NCI-H1930 (cell line): ENCODE results near the gene TBX6.

Experiments used
- DNase-seq, 2 experiments: peaks; one replicate each; lab custom pipeline; 2025; lab: John Stamatoyannopoulos, UW

TBX6 gene

DNA sequence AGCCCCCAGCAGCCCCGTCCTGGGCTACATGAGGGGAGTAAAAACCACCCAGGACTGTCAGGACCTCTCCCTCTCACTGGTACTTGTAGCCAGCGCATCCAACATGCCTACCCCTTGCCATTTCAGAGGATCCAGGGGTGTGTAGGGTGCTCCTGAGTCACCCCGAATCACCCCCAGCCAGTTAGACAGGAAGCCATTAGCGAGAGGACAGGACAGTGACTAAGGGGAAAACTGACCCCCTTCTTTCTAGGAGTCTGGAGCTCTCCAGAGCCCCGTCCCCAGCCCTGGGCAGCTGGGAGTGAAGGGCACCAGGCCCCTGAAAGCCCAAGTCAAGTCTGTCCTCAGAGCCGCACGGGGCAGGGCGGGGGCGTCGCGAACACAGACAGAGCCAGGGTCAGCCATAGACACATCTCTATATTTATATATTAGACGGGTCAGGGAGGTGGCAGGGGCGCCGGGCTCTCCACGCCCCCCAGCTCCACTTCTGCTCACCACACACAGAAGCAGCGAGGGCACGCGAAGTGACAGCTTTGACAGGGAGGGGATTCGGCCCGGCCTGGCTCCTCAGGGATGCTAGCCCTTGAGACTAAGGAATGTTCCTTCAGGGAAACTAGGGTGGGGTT lies 22.1 kb upstream of the TBX6 start:
- DNase-seq, result no peak

DNA sequence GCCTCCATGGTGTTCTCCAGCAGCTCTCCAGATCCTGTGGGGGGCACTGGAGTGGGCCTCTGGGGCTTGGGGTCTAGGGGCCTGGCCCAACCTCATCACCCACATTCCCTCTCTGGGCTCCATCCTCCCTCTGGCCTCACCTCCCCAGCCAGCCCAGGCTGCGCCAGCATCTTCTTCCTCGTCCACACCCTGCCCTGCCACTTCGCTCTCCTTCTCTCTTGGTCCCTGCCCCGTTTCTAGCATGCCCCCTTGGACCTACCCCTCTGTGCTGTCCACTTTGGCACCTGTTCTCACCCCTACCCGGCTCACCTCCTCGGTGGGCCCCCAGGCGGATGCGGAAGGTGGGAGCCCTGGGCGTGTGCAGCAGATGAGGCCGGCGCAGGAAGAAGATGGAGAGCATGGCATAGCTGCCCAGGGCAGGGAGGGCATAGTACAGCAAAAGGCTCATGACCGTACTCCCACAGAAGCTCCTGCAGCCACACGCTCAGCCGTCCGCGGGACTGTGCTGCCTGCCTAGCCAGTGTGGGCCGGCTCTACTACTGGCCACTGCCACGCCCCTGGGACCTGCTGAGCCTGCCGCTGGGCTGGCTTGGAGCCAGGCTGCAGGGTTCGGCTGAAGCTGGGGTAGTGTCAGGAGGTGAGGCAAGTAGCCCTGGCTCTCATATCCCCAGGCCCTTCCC lies 21.4 kb upstream of the TBX6 start, which contains the start of gene GDPD3:
TSS of gene GDPD3 (minus strand) at position 507 of the 680 bp plus-strand sequence. CDS start at position 448, 59 bp downstream.
- no peak for DNase-seq

DNA sequence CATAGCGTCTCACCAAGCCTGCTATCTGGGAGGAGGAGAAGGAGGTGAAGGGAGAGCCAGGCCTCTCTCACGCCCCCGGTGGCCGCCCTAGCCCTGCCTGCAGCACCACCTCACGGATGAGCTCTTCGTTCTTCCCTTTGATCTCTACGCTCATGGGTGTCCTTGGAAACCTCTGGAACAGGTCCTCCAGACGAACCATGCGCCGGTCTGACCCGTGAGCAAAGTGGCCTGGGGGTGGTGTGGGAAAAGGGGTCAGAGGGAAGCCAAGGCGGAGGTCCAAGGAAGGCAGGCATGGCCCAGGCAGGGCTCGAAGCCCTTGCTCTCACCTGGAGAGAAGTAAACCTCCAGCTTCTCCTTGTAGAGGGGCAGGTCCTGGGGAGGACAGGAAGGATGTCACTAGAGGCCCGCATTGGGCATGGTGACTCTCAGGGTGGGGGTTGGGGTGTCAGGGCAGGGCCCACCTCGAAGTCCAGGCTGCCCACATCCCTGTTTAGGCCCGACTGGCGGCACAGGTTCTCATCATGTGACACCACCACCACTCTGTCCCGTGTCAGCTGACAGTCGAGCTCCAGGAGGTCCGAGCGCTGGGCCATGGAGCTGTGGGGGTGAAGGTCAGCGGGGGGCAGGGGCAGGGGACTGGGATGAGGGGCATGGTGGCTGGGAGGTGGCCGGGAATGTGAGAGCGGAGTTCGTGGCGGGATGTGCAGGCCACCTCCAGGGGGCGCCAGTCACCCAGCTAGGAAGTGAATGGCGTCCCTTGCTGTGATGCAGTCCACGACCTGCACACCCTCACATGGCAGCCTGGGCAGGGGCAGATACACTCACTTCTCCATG lies 20.7 kb upstream of the TBX6 start:
- no peak for DNase-seq

DNA sequence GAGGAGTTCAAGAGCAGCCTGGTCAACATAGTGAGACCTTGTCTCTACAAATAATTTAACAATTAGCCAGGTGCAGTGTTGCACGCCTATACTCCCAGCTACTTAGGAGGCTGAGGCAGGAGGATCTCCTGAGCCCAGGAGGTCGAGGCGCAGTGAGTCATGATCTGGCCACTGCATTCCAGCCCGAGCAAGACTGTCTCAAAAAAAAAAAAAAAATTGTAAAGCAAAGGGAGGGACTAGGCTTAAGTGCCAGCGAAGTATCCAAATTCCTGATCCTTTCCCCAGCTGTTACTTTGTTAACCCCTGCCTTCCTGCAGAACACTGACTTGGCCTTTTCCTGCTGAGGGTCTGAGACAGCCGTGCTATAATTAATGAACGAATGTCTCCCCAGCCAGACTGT lies 18.9 kb upstream of the TBX6 start:
- DNase-seq, result no peak

DNA sequence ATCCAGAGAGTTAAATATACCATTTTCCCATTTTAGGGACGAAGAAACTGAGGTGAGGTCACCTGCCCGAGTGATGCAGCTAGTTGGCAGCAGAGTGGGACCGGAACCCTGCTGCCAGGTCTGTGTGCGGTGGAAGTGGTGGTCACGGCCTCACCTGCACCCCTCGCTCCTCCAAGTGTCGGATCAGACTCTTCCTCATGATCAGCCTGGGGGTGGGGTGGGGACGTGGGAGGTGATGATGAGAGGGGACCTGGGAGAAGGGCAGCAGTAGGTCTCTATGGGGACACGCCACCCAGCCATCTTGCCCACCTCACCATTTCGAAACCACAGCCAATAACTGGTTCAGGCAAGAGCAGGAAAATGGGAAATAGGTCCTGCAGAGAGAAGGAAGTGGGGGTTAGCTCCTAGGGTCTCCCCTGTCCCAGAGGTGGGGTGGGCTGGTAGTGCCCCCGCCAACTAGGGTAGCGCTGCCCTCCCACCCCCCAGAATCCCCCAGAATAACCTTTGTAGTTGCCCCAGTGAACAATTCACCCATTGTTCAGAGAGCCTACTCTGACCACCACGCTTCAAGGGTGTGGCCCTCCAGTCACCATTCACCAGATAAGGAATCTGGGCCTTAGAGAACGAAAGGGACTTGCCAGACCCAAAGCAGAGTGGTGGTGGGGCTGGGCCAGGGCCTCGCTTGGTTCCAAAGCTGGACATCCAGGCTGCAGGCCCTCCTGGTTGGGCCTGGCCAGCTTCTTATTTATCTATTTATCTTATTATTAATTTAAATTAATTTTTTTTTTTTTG lies 16.5 kb upstream of the TBX6 start:
- DNase-seq, result no peak

DNA sequence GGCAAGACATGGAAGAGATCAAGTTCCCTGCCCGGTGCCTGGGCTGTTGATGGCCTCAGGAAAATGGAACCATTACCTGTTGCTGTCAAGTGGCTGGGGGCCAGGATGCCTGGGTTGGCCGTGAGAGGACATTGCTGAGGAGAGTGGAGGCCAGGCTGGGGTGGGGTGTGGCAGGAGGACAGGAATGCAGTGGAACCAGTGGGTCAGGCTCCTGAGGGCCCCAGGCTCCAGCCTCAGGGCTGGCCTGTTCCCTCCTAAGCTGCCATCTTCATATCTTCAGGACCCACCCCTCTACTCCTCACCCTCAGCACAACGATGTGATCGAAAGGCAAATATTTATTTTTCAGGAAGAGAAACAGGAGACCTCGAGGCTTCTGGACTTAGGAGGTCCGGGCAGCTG lies 12.8 kb upstream of the TBX6 start:
- no peak for DNase-seq

DNA sequence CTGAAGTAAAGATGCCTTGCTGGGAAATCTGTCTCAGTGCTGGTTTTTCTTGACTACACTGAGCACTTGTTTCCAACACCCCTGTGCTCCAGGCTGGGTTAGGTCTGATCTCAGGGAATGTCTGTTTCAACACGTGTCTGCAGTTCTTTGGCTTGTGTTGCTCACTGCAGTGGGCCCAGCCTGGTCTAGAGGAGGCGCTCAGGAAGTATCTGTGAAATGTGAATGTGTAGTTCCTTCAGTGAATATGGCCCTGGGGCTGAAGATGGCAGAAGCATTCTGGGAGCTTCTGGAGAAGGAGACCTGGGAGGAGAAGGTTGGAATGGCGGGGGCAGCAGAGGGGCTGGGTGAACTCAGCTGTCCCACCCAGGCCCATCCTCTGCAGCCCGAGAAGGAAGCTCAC lies 12.4 kb upstream of the TBX6 start:
- DNase-seq, result no peak

DNA sequence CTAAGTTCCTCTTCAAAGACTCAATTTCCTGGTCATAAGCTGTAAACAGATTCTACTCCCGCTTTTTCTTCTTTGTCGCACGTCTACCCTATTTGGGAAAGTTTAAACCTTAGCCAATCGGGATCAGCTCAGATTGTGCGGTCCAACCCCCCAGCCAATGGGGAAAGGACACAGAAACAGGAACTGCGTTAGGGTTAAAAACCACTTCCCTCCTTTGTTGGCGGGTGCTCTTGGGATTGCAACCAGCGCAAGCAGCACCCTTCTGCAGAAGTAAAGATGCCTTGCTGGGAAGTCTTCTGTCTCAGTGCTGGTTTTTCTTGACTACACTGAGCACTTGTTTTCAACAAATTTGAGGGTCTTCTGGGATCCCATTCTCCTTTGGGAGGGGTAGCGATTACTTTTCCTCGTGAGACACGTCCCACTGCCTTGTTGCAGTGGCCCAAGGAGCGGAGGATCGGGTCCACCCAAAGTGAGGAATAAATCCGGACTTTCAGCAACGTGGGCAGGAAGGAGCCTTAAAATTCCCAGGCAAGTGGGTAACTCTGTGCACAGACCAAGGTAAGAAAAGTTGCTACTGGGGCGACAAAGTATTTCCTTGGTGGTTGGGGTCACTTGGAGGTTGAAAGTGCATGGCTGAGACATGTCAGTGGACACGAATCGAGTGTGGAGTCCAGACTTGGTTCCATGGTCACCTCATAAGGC lies 5.3 kb upstream of the TBX6 start:
- no peak for DNase-seq

DNA sequence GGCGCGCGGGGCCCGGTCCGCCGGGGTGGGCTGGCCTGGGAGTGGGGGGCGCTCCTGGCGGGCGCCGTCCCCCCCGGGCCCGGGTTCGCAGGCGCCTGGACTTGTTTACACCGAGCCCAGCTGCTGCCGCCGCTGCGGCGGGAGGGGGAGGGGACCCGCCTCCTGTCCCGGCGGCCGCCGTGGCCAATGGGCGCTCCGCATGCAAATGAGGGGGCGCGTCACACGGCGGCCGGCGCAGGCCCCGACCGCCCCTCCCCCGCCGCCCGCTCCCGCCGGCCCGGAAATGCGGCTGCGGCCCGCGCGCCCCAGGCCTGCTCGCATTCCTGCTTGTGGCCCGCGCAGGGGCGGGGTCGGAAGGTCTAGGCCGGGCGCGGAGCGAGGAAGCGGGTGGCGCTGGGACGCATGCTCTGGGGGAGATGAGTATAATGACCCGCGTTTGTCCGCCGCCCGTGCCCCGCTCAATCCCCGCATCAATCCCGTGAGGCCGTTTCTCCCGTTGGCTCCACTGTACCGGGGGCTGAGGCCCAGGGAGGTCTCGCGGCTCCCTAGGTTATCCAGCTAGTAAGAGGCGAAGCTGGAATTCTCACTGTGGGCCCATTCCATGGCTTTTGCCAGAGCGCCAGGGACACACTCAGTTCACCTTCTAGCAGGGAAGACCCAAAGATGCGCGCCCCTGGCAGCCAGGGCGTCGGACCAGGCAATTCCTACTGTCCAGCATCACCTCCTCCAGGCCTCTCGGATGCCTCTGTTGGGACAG lies 4.6 kb upstream of the TBX6 start, which contains the start of gene YPEL3:
TSS of gene YPEL3 (minus strand) at position 109 of the 757 bp plus-strand sequence. CDS start 731 bp downstream, outside the sequence.
- DNase-seq, result peak; percentile 90 to 91

DNA sequence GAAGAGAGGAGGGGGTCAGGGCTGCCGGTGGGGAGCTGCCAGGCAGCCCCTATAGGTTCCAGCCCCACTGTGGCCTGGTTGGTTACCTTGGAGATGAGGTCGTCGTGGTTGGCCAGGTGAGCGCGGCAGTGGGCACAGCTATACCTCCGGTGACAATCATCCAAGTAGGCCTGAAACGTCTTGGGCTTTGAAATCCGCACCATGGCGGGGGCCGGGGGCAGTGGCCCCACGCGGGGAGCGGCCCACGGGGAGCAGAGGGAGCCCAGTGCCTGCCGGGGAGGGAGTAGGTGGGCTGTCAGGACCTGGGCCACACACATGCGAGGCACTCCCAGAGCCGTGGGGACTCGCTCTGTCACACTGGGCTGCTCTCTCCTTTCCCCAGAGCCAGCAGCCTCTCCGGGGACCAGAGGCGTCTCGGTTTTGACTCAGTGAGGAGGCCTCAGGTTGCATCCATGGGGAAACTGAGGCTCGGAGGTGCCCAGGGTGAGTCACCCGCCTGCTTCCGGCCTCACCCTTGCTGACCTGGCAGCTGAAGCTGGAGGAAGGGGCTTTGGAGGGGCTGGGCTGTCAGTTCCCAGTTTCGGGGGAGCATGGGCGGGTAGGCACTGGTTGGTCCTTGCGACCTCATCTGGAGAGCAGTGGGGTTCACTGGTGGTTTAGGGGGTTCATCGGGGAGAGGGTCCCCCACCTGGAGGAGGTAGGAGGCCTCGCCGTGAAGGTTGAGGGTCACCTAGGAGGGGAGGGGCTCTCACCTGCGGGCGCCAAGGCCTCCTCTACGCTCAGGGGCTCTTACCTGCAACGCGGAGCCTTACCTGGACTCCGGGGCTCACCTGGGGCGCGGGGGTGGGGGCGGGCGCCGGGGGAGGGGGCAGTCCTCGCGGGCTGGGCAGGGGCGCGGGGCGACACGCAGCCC lies 3.7 kb upstream of the TBX6 start:
- no peak for DNase-seq

DNA sequence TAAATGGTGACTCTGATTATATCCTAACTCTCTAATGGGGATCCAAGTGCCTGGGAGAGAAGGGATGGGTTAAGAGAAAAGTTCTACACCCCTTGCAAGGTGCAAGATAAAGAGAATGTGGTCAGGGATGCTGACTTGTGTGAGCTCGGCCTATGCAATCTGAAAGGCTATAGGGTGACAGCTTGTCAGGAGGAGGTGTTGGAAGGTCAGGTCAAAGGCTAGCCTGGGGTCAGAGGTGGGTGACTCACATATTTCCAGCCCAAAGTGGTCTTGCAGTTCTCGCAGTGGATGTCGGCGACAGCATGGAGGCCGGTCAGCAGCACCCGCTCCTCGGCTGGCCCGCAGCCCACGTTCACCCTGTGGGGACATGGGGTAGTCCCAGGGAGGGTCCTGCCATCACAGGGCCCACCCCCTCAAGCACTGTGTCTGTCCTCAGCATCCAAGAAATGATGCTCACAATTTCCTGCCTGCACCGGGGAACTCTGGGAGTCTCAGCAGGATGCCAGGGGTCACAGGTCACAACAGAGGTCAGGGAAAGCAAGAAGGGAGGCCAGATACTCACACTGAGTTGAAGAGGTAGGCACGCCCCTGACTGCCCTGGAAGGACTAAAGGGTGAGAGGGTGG lies 2.9 kb upstream of the TBX6 start:
- no peak for DNase-seq

DNA sequence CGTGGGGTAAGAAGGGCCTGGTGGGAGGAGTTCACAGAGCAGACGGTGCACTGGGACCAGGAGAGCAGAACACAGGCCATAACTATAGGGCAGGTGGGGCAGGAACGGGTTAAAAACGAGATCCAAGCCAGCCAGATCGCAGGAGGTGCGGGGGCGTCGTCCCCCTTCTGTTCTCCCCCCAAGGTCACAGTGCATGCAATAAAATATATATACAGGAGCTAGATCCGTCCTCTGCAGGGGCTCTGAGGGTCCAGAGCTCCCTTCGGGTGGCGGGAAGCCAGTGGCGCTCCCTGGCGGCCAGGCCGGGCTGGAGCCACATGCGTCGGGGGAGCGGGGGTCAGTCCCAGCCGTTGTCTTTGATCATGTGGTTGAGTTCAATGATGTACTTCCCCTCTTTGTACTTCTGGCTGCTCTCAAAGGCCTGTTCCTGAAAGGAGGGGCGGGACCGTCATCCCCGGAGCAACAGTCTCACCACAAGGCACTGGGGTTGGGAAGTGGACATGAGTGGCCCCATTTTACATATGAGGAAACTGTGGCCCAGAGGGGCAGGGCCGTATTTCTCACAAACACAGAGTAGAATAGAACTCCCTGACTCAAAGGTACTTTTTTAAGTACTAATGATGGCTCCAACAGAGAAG lies 768 bp upstream of the TBX6 start:
- peak; percentile 78 to 81 for DNase-seq

DNA sequence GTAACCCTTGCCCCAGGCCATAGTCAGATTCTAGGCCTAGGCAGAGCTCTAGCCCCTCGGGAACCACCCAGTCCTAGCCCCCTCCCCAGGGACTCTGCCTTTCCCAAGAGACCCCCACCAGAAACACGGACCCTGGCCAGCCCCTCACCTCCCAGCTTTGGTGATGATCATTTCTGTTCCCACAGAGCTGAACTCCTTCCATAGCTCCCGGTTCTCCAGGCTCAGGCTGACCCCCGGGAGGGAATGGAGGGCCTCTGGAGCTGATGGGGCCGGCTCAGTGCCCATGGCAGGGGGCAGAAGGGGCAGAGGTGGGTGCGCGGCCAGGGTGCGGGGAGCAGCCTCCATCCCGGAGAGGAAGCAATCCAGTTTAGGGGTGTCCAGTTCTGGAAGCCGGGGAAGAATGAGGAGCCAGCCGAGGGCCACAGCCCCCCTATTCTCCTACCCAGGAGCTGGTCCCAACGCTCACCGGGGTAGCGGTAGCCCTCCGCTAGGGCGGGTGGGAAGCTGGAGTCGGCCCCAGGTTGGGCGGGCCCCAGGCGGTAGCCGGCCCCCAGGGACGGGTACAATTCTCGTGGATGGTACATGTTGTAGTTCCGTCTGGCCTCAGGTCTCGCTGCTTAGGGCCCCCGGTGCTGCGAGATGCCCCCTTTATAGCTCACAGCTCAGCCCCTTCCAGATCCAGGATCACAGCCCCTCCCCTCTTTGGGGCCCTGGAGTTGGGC lies 953 bp downstream of the TBX6 start:
- no peak for DNase-seq

DNA sequence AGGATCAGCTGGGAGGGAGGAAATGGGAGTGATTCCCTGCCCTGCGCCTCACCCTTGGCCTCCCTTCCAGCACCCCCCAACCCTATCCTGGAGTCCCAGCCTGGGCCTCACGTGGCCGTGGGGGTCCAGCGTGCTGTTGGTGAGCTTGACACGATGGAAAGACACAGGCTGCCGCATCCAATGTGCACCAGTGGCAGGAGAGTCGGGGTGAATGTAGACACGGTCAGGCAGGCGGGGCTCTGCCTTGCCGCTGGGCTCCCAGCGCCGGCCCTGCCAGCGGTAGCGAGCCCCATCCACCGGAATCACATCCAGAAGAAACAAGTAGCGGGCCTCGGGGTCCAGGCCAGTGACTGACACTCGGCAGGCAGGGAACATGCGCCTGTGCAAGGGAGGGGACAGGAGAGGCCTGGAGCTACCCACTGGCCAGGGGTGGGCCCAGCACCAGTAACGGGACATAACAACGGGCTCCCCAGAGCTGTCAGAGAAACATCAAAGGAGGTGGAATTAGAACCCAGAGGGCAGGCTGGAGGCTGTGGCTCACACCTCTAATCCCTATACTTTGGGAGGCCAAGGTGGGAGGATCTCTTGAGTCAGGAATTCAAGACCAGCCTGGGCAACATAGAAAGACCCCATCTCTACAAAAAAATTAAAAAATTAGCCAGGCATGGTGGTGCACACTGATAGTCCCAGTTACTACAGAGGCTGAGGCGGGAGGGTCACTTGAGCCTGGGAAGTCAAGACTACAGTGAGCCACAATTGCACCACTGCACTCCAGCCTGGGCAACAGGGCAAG lies 2.7 kb downstream of the TBX6 start:
- no peak for DNase-seq

DNA sequence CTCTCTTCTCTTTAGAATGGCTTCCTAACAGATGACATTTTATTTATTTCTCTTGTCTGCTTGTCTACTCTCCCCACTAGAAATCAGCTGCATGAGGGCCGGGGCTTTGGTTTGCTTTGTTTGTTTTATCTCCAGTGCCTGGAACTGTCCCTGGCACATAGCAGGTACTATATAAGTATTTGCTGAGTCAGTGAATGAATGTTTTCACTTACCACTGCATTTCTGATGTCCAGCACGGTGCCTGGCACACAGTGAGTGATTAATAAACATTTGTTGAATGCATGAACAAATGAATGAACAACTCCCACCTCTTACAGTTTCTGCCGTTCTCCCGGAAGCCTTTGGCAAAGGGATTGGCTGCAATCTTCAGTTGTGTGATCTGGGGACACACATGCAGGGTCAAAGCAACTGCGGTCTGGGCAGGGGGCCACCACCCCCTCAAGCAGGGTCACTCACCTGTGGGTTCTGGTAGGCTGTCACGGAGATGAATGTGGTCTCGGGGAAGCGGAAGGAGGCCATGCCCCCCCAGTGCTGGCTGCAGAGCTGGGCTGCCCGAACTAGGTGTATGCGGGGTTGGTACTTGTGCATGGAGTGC lies 3.4 kb downstream of the TBX6 start:
- DNase-seq, result no peak

DNA sequence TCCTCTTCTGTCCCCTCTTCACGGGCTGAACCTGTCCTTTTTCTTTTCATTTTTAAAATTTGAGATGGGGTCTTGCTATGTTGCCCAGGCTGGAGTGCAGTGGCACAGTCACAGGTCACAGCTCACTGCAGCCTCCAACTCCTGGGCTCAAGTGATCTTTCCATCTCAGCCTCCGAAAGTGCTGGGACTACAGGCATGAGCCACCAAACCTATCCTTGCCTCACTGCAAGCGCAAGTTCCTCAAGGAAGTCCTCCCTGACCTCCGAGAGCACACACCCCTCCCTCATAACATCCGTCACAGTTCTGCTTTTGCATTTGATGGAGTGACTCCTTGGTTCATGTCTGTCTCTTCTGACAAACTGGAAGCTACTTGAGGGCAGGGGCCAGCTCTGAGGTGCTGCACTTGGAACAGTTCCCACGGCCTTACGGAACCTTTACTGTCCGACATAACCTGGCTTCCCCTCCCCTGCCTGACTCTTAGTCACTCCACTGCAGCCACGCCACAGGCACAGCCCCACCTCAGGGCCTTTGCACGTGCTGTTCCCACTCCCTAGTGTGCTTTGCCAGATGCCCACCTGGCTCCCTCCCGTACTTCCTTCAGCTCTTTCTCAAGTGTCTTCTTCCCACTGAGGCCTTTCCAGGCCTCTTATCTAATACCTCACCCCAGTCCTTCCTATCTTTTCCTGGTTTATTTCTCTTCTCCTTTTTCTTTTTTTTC lies 4.4 kb downstream of the TBX6 start:
- no peak for DNase-seq
